Activated naive CD4-positive, alpha-beta T cell treated with anti-CD3 and anti-CD28 coated beads, Interleukin-2, amount 50 U/mL, for 24 hours (primary cell): Measurements from ENCODE around the gene ACTL6A.
A peak's percentile ranks its signal among the peaks of the same experiment; 100 is the strongest.
"Not testable (repeated sequence)": the region's sequence is repeated elsewhere in the genome, so short reads cannot be mapped to it uniquely, and the experiment has no call there.

Experiments used
- H3K27ac Mint-ChIP-seq: one replicate; pipeline ENCODE4 v1.8.0; 2021; ENCODE audit warnings: mild to moderate bottlenecking, mixed read lengths
- H3K27me3 Mint-ChIP-seq: one replicate; pipeline ENCODE4 v1.8.0; 2021; ENCODE audit warnings: mixed read lengths
- H3K36me3 Mint-ChIP-seq: one replicate; pipeline ENCODE4 v1.8.0; 2021; ENCODE audit warnings: mixed read lengths
- H3K4me1 Mint-ChIP-seq: one replicate; pipeline ENCODE4 v1.8.0; 2021; ENCODE audit warnings: mixed read lengths
- H3K4me3 Mint-ChIP-seq: one replicate; pipeline ENCODE4 v1.8.0; 2021; ENCODE audit warnings: mild to moderate bottlenecking, mixed read lengths
- H3K9me3 Mint-ChIP-seq: one replicate; pipeline ENCODE4 v1.8.0; 2021; ENCODE audit warnings: mixed read lengths

Gene ACTL6A

GRCh38 chr3:179562591-179563270, at the start of gene ACTL6A:
Gene ACTL6A (plus strand): TSS chr3:179562926. CDS start chr3:179563093, 167 bp downstream.
- H3K27ac Mint-ChIP-seq, result peak within 1 kb of the TSS; percentile 99
- H3K27me3 Mint-ChIP-seq, result no peaks in the 10 kb centered on the region
- peaks cover 31% of the 10 kb centered on the region for H3K4me1 Mint-ChIP-seq
- H3K4me3 Mint-ChIP-seq, result peak within 1 kb of the TSS; percentile 98
- no peaks in the 10 kb centered on the region for H3K9me3 Mint-ChIP-seq
- H3K36me3 Mint-ChIP-seq, result peaks cover 2% of the 10 kb centered on the region

- peaks cover 1% of the 10 kb centered on the region for H3K27me3 Mint-ChIP-seq
- no peak overlapping the region for H3K27ac Mint-ChIP-seq
- H3K4me3 Mint-ChIP-seq, result no peak overlapping the region
- peaks cover 13% of the 10 kb centered on the region for H3K9me3 Mint-ChIP-seq
- H3K4me1 Mint-ChIP-seq, result no peaks in the 10 kb centered on the region
- no peaks in the 10 kb centered on the region for H3K36me3 Mint-ChIP-seq
These were observed 48.9 kb upstream of the ACTL6A start for GRCh38 chr3:179513862-179514261.

GRCh38 chr3:179516461-179517251, 46.1 kb upstream of the ACTL6A start:
- H3K4me1 Mint-ChIP-seq, result not testable (repeated sequence)

GRCh38 chr3:179526482-179526881, 36.2 kb upstream of the ACTL6A start:
- Mint-ChIP-seq H3K4me3 (no peak overlapping the region), H3K4me1 (no peaks in the 10 kb centered on the region), H3K27ac (no peak overlapping the region), H3K27me3 (no peaks in the 10 kb centered on the region), H3K9me3 (no peaks in the 10 kb centered on the region), H3K36me3 (no peaks in the 10 kb centered on the region)

More at GRCh38 chr3:179516461-179517251, 46.1 kb upstream of the ACTL6A start:
- not testable (repeated sequence) for H3K27ac Mint-ChIP-seq, H3K4me3 Mint-ChIP-seq, H3K36me3 Mint-ChIP-seq, H3K27me3 Mint-ChIP-seq
- H3K9me3 Mint-ChIP-seq, result peaks cover 13% of the 10 kb centered on the region

GRCh38 chr3:179526989-179527391, 35.7 kb upstream of the ACTL6A start:
- Mint-ChIP-seq H3K27me3 (no peaks in the 10 kb centered on the region), H3K27ac (no peak overlapping the region), H3K4me3 (no peak overlapping the region), H3K36me3 (no peaks in the 10 kb centered on the region), H3K9me3 (no peaks in the 10 kb centered on the region), H3K4me1 (no peaks in the 10 kb centered on the region)

GRCh38 chr3:179528772-179529171, 34.0 kb upstream of the ACTL6A start:
- Mint-ChIP-seq H3K9me3 (no peaks in the 10 kb centered on the region), H3K4me1 (no peaks in the 10 kb centered on the region), H3K27me3 (no peaks in the 10 kb centered on the region), H3K4me3 (no peak overlapping the region), H3K27ac (no peak overlapping the region), H3K36me3 (no peaks in the 10 kb centered on the region)

- no peaks in the 10 kb centered on the region for H3K36me3 Mint-ChIP-seq
- no peaks in the 10 kb centered on the region for H3K4me1 Mint-ChIP-seq
- no peak overlapping the region for H3K4me3 Mint-ChIP-seq
- peaks cover 2% of the 10 kb centered on the region for H3K27me3 Mint-ChIP-seq
- no peaks in the 10 kb centered on the region for H3K9me3 Mint-ChIP-seq
- no peak overlapping the region for H3K27ac Mint-ChIP-seq
These were observed 31.1 kb upstream of the ACTL6A start for GRCh38 chr3:179531576-179531975.

GRCh38 chr3:179533274-179533673, 29.5 kb upstream of the ACTL6A start:
- H3K4me1 Mint-ChIP-seq, result no peaks in the 10 kb centered on the region
- H3K9me3 Mint-ChIP-seq, result no peaks in the 10 kb centered on the region
- H3K27me3 Mint-ChIP-seq, result peaks cover 2% of the 10 kb centered on the region
- no peak overlapping the region for H3K4me3 Mint-ChIP-seq
- H3K27ac Mint-ChIP-seq, result no peak overlapping the region
- no peaks in the 10 kb centered on the region for H3K36me3 Mint-ChIP-seq

- Mint-ChIP-seq H3K27me3 (peaks cover 2% of the 10 kb centered on the region), H3K9me3 (no peaks in the 10 kb centered on the region), H3K4me1 (no peaks in the 10 kb centered on the region), H3K27ac (no peak overlapping the region), H3K4me3 (no peak overlapping the region), H3K36me3 (no peaks in the 10 kb centered on the region)
These were observed 26.5 kb upstream of the ACTL6A start for GRCh38 chr3:179536256-179536655.

- Mint-ChIP-seq H3K4me3 (no peak overlapping the region), H3K36me3 (no peaks in the 10 kb centered on the region), H3K4me1 (no peaks in the 10 kb centered on the region), H3K27ac (no peak overlapping the region), H3K9me3 (no peaks in the 10 kb centered on the region), H3K27me3 (no peaks in the 10 kb centered on the region)
These were observed 21.6 kb upstream of the ACTL6A start for GRCh38 chr3:179541094-179541493.

- Mint-ChIP-seq H3K4me1 (no peaks in the 10 kb centered on the region), H3K27me3 (no peaks in the 10 kb centered on the region)
These were observed 21.1 kb upstream of the ACTL6A start for GRCh38 chr3:179541596-179541995.

GRCh38 chr3:179542375-179542774, 20.4 kb upstream of the ACTL6A start:
- no peak overlapping the region for H3K27ac Mint-ChIP-seq
- no peaks in the 10 kb centered on the region for H3K4me1 Mint-ChIP-seq
- H3K9me3 Mint-ChIP-seq, result no peaks in the 10 kb centered on the region
- H3K36me3 Mint-ChIP-seq, result no peaks in the 10 kb centered on the region
- H3K27me3 Mint-ChIP-seq, result no peaks in the 10 kb centered on the region
- H3K4me3 Mint-ChIP-seq, result no peak overlapping the region

More at GRCh38 chr3:179541596-179541995, 21.1 kb upstream of the ACTL6A start:
- no peaks in the 10 kb centered on the region for H3K36me3 Mint-ChIP-seq
- H3K9me3 Mint-ChIP-seq, result no peaks in the 10 kb centered on the region
- no peak overlapping the region for H3K4me3 Mint-ChIP-seq
- H3K27ac Mint-ChIP-seq, result no peak overlapping the region

GRCh38 chr3:179544981-179545645, 17.6 kb upstream of the ACTL6A start:
- Mint-ChIP-seq H3K36me3 (no peaks in the 10 kb centered on the region), H3K4me1 (no peaks in the 10 kb centered on the region), H3K4me3 (no peak overlapping the region), H3K27me3 (no peaks in the 10 kb centered on the region), H3K9me3 (no peaks in the 10 kb centered on the region), H3K27ac (no peak overlapping the region)

- H3K4me3 Mint-ChIP-seq, result no peak overlapping the region
- H3K4me1 Mint-ChIP-seq, result no peaks in the 10 kb centered on the region
- no peaks in the 10 kb centered on the region for H3K27me3 Mint-ChIP-seq
- H3K36me3 Mint-ChIP-seq, result no peaks in the 10 kb centered on the region
- no peaks in the 10 kb centered on the region for H3K9me3 Mint-ChIP-seq
- no peak overlapping the region for H3K27ac Mint-ChIP-seq
These were observed 15.9 kb upstream of the ACTL6A start for GRCh38 chr3:179546814-179547241.

- H3K27me3 Mint-ChIP-seq, result no peaks in the 10 kb centered on the region
- H3K9me3 Mint-ChIP-seq, result no peaks in the 10 kb centered on the region
- H3K27ac Mint-ChIP-seq, result no peak overlapping the region
- no peak overlapping the region for H3K4me3 Mint-ChIP-seq
- H3K4me1 Mint-ChIP-seq, result no peaks in the 10 kb centered on the region
- H3K36me3 Mint-ChIP-seq, result no peaks in the 10 kb centered on the region
These were observed 11.2 kb upstream of the ACTL6A start for GRCh38 chr3:179551349-179552105.
